GM19043 (cell line): Measurements from ENCODE around the gene ISYNA1.

Experiments
- ATAC-seq: cut with Tn5 transposase; IDR thresholded peaks from one replicate; pipeline ENCODE4 v1.9.1; 2021; ENCODE audit warnings: low read depth; ENCODE audit not compliant: unreplicated experiment

ISYNA1 gene

GRCh38 chr19:18437491-18438330 lies at the start of gene ISYNA1:
ISYNA1 (minus strand) TSS chr19:18438133; CDS start chr19:18437979, 154 bp downstream.
- no peak for ATAC-seq

GRCh38 chr19:18486746-18487145 lies 48.8 kb upstream of the ISYNA1 start:
- ATAC-seq: no peak

GRCh38 chr19:18484992-18485391 lies 47.1 kb upstream of the ISYNA1 start:
- ATAC-seq: no peak

DNA sequence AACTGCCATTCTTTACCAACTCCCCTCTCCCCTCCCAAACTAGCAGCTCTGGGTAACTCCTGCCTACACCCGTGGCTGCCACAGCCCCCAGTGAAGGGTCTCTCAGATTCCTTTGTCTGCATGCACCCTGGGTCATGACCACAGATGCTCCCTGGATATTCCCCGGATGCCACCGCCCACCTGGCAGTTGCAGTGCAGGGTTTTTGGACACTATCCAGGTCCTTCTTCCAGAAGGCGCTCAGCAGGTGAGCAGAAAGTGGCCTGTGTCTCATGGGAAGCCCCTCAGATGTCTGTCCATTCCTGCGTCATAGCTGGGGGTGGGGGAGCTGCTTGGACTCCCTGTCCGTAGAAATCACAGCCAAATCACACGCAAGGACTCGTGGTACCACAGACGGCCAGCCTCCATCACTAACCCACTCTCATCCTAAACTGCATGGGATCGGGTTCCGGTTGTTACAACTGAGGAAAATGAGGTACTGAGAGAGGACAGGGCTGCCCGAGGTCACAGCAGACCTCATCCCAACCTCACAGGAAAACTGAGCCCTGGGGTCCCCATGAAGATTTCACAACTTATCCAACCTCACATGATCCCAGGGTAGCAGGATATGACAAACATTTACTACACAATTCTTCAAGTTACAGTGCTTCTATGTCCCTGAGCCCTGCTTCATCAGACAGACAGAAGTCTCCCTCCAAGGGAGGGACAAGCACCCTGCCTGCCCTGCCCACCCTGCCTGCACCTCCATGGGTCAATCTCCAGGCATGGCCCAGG lies 45.4 kb upstream of the ISYNA1 start:
- no peak for ATAC-seq

DNA sequence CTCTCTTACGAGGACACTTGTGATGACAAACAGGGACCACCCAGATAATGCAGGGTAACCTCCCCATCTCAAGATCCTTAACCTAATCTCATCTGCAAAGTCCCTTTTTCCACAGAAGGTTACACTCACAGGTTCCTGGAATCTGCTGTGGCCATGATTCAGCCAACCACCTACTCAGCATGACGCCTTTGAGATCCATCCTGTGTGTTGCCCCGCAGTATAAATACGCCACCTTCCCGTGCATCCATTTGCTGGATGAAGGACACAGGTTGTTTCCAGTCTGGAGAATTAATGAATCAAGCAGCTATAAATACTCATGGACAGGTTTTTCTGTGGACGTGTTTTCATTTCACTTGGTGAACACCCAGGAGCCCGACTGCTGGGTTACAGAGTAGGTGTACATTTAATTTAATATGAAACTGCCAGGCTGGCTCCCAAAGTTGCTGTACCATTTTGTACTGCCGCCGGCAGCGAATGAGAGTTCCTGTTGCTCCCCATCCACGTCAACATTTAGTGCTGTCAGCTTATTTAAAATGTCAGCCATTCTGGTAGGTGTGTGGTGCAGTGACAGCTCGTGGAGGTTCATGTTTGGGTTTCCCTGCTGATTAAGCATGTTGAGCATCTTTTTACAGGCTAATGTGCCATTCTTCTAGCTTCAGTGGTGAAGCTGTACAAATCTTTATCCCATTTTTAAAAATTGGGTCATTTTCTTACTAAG lies 43.7 kb upstream of the ISYNA1 start:
- no peak for ATAC-seq

DNA sequence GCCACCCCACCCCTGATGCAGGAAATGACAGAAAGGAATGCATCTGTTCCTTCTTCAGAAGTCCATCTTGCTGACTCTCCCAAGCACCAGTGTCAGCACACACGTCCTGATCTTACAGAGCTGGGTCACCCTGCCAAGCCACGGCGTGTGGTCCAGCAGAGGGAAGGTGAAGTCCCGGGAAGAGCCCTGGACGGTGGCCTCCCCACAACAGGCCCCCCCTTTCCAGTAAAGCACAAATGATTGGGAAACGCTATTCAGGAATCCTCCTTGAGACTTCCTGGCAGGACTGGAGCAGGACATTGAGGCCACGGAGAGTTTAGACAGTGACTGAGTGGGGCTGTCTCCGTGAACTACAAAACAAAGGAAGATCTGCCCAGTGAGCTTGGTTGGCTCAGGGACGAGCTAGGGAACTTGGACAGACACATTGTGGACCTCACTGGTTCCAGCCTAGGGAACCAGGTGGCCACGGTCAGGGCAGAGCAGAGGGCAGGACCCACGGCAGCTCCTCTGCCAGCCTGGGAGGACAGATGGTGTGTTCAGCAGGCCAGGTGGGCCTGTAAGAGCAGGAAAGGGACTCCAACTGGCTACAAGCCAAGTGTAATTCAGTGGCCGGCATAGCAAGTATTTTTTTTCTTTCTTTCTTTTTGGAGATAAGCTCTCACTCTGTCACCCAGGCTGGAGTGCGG lies 42.2 kb upstream of the ISYNA1 start:
- ATAC-seq: no peak

DNA sequence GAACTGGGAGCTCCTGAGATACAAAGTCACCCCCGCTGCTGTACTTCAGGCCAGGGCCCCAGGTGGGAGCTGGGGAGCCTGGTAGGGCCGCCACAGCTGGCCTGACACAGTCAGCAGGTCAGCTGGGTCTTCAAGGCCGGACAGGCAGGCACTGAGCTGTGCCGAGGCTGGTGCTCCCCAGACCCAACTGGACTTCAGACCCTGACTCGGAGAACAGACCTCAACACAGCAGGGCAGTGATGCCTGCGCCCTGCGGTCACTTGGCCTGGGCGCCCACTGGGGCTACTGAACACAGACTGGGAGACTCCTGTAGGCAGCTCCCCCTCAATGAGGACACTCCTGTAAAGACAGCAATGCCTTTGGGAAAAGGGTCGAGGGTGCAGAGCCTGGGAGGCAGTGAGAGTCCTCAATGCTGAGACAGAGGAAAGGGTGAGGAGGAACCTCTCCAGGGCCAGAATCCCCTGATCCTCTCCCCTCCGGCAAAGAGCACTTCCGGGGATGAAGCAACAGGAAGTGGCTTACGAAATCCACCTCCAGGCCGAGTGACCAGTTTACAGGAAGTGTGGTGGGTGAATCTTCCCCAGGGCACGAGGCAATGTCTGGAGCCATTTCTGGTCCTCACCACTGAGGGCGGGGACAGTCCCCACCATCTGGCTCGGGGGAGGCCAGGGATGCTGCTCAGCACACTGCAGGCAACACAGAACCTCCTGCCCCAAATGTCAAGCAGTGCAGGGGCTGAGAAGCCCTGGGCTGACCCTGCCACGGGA lies 40.8 kb upstream of the ISYNA1 start:
- ATAC-seq: no peak

DNA sequence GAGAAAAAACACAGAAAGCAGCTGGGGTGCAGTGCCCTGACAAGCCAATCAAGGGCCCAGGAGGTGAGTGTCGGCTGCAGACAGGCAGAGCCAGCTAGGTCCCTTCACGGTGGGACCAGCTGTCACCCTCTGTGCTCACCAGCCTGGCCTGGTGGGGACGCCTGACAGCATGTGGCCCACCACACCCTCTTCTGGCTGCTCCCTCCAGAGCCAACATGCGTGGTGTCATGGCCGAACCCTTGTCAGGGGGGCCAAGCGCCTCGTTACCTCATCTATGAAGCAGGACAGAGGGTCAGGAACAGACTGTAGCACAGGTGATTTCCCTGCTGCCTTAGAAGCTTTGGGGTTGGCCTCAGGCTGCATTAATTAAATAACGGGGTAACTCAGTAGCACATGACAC lies 40.0 kb upstream of the ISYNA1 start:
- ATAC-seq: no peak

DNA sequence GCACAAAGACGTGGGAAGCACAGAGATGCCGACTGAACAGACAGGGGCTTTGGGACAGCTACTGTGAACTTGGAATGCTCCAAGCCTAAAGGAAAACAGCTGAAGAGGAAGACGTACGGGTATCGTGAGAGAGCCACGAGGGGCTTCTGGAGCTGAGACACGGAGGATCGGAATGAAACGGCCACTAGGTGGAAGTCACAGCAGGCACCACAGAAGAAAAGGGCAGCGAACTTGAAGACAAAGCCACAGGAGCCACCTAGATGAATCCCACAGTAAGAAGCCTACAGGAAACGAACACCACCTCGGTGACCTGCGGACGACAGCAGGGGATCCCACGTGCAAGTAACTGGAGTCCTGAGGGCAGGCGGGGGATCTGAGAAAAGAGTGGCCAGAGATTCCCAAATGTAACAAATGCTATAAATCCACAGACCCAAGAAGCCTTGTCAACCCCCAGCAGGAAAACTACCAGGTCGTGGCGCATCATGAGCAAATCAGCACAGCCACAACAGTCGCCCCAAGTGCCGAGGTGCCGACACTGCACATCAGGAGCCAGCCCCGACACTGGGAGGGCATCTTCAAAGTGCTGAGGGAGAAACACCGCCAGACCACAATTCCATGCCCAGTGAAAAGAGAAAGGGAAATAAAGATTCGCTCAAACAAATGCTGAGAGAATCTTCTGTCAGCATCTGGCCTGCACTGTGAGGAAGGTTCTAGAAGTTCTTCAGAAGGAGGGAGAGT lies 39.3 kb upstream of the ISYNA1 start:
- ATAC-seq: no peak

DNA sequence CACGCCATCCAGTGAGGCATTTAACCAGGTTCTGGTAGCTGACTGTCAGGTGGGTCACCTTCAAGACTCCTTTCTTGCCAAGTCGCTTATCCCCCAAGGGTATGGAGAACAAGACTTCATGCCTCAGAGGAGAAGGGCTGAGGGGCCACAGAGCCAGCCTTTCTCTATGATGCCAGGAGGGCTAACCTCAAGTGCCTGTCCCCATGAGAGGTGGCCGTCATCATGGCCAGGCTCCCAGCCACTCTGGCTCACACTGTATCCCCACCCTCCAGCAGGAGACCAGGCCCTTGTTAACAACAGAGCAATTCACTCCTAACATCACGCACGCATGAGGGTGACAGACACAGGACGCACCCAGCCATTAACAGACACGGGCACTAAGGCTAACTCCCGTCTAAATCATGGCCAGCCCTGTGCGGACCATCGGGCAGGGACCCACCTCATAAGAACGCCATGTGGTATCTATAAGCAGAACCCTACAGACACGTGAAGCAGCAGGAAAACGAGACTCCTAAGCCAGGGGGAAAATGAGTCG lies 38.6 kb upstream of the ISYNA1 start:
- ATAC-seq: no peak

GRCh38 chr19:18475762-18476331 lies 37.9 kb upstream of the ISYNA1 start:
- no peak for ATAC-seq

- ATAC-seq: no peak
Measured at GRCh38 chr19:18475004-18475453, 37.1 kb upstream of the ISYNA1 start.

DNA sequence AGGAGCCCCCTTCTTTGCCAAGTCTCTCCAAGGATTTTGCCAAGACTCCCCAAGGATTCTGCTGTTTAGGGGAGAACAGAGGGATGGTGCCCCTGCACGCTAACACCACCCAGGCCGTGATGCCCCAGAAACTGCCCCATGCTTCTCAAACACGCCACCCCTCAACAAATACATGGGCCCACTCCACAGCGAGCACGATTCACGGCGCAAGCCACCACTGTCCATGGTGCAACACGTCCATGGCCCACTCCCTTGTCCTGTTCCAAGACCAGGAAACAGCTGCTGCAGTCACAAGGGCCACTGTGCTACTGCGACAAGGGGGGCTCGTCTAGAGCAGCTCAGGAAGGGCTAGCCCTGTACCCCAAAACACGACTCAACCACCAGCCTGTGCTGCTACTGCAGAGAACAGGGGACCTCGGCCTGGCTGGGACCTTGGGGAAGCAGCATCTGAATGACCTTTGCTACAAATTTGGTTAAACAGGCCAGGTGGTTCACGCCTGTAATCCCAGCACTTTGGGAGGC lies 36.5 kb upstream of the ISYNA1 start:
- no peak for ATAC-seq

DNA sequence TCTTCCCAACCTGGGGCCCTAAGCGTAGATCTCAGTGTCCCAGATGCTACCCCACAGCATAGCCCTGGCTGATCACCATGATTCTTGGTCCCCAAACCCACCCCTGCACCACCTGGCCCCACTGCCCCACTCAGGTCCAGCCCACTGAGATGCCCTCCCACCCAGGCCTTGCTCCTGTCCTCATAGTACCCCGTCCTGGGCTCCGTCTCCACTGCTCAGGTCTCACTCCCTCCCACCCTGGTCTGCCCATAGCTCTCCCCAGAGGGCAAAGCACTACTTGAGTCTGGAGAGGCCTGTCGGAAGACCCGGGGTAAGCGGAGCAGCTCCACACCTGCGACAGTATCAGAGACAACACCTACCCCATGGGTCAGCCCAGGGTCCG lies 35.8 kb upstream of the ISYNA1 start:
- ATAC-seq: no peak

DNA sequence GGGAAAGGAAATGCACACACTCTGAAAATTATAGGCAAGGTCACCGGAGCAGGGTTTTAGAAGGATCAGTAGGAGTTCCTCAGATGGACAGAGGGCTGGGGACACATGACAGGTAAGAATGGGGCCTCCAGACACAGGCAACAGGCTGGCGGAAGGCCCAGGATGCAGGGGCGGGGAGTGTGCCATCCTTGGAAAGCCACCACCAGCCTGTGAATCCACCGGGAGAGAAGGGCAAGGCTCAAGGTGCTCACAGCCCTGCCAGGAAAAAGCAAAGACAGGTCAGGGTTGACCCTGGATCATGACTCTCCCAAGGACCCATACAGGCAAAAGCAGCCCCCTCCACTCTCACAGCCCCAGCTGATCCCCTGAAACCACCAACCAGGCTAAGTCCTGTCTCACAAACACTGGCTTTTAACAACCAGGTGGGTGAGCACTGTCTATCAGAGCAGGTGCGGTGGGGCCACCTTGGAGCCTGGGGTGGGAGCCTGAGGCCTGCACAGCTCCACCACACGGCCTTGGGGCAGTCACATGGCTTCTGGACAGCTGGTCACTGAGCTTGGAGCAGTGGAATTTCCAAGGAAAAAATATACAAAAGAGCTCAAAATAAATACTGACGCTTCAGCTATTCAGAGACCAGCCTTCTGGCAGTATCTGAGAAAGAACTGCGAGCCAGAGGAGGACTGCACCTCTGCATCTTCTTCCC lies 35.2 kb upstream of the ISYNA1 start:
- no peak for ATAC-seq

- ATAC-seq: no peak
Measured at GRCh38 chr19:18470787-18471186, 32.9 kb upstream of the ISYNA1 start.

DNA sequence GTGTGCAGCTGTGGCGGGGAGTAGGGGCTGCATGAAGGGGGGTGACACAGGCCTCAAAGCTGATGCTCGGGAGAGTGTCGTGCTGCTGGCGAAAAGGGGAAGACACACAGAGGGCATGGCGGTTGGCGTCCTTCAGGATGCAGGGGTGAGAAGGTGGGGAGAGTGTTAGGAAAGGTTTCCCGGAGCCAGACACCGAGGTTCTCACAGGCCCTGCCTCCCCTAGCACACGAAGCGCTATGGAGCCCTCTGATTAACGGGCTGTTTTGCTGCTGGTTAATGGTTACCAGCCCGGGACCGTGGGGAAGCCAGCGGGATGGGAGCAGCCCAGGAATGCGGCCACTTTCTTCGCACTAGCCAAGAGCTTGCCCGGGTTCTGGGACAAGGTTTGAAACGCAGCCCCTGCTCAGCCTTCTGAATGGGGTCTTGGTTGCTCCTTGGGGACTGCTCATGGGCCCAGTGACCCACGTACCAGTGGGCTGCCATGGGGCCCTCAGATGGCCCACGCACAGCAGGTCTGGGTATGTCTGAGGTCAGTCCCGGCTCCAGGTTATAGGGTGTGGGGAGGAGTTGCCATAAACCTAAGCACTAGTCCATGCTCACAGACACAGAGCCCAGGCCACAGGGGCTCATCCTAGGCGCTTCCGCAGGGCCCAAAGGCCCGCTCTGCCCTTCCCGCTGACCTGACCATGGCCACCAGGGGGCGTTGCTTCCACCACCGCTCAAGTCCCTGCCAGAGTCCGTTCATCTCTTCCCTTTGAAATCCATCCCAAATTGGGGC lies 31.3 kb upstream of the ISYNA1 start:
- ATAC-seq: no peak
